Measurements from ENCODE around the gene DDAH1. TPM values are rescaled to one million over a fixed set of nuclear protein-coding genes. Genes with fewer than 3 reads are reported as not detected.

Gene DDAH1
- polyA plus RNA-seq, 3 donors, result 5.4 to 9.1 (median 5.6) TPM

DNA sequence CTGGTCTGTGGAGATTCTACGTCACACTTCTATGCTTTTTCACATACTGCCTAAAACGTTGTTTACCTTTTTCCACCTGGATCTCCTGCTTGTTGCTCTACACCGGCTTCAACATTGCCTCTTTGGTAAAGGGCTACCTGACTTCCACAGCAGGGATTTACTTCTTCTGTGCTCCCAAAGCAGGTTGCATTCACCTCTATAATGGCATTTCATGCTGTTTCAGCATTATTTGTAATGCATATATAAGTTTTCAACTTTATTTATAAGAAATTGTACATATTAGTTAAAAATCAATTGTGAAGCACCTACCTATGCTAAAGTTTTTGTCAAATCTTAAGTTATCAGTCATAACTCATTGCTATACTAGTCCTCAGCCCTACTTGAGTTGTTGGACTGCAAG is 55.4 kb downstream of the DDAH1 start:
- 73 to 91% (median 85%) methylated on average over 3 of the region's 3 CpGs for WGBS, 3 donors
- H3K27ac ChIP-seq (ENCODE audit: low read depth, low read length), result no peak overlapping the region

DNA sequence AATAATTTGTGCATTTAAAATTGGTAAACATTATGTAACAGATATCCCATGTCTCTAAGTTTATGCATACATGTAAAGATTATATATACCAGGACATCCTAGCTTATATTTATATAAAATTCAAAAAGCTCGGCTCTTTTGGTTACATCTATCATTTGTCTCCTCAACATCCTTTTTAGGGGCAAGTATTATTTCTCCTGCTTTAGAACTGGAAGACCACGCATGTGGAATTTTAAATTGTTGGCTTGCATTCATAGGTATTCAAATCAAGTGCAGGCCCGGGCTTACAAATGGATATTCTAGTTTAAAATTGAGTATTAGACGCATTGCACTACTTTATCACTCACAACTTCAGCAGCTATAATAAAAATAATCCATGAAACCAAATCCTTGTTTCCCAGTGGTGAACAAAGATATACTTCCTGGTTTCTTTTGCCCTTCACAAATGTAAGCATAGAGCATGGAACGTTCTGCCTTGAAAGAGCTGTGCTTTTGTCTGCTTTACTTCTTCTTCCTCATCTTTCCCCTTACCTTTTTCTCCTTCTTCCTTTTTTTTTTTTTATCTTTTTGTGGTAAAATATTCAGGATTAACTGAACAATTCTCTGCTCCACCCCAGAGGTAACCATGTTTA is 57.1 kb downstream of the DDAH1 start:
- H3K27ac ChIP-seq (ENCODE audit: low read depth, low read length), result no peak overlapping the region

DNA sequence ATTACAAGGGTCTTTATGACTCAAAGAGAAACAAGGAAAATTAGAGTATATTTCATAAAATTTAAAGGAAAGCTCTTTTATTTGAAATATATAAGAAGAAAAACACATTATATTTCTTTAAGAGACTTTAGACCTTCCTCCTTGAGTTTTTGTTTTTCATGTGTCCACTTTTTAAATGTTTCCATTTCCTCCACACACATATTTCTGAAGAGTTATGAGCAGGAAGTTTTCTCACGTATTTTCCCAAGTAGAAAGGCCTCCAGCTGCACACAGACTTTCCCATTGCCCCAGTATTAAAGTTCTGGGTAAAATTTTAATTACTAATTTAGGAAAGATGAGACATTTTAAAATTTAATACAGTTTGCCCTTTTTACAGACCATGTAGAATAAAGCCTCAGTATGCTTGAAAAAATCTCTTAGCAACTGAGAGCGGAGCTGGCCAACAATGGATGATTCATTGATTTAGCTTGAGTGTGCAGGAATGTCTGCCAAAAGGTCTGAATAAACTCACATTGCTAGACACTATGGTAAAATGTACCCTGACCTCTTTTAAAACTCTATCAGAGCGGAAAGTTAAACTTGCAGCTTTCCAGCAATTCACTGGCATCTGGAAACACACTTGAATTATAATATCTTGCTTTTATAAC is 57.9 kb downstream of the DDAH1 start:
- WGBS, 3 donors, result 12 to 42% (median 29%) methylated on average over 3 of the region's 3 CpGs
- no peak overlapping the region for H3K27ac ChIP-seq (ENCODE audit: low read depth, low read length)

More for the DNA sequence above, 57.1 kb downstream of the DDAH1 start:
- 70 to 89% (median 85%) methylated on average over 5 of the region's 5 CpGs for WGBS, 3 donors

DNA sequence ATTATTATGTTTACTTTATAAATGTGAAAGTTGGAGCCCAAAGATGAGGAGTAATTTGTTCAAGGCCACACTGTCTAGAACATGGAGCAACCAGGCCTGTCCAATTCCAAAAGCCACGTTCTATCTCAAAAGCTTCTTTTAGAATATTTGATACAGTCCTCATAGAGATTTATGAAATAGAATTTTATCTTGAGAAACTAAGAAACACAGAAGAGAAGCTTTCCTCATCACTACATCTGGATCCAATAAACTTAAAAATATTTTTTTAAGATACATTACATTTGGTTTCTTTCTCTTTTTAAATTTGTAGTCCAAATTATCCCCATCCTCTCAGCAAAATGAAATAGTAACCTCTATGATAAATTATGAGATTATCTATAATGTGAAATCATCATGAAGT is 58.9 kb downstream of the DDAH1 start:
- 39 to 84% (median 82%) methylated on average over 1 of the region's 1 CpG for WGBS, 3 donors
- no peak overlapping the region for H3K27ac ChIP-seq (ENCODE audit: low read depth, low read length)

DNA sequence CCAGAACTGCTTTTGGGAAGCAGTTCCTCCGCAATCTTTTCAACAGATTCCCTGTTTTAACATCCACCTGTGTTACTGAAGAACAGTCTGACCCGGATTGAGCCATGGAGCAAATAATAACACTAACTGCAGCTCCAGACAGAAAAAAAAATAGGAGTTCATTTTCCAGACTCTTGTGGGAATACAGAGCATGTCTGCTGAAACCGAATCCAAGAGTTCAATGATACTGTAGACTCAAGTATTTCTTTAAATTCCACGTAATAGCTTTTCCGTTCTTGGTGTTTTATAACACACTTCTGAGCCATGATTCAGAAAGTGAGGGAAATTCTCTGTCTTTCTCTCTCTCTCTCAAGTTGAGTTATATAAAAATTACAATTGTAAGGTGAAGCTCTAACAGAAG is 60.6 kb downstream of the DDAH1 start:
- H3K27ac ChIP-seq (ENCODE audit: low read depth, low read length), result no peak overlapping the region
- 65 to 87% (median 75%) methylated on average over 5 of the region's 5 CpGs for WGBS, 3 donors

DNA sequence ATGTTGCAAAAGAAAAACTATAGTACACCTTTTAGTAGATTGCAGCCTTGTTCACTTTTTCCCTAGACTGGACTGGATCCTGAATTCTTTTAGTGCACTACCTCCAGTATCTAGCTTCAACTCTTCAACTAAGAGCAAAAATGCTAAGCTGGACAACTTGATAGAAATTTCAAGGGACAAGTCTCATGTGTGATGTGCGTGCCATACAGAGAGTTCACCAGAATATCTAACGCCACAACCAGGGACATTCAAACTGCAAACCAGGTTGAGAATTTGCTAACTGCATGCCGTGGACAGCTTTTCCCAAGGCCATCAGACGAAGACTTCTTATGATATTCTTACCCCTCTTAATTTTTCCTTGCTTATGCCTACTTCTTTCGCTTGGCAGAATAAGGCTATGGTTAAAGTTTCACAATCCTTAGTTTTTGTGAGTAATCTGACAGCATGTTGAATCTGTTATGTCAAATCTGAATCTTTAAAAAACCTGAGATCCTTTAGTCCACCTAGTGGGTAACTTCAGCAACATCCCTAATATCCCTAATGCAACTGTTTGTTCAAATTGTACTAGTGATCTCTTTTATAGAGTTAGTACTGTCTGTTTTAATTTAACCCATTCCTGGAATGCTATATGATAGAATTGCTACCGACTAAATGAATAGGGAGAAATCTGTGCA is 66.4 kb downstream of the DDAH1 start:
- WGBS, 3 donors, result 76 to 87% (median 81%) methylated on average over 6 of the region's 6 CpGs
- H3K27ac ChIP-seq (ENCODE audit: low read depth, low read length), result no peak overlapping the region

DNA sequence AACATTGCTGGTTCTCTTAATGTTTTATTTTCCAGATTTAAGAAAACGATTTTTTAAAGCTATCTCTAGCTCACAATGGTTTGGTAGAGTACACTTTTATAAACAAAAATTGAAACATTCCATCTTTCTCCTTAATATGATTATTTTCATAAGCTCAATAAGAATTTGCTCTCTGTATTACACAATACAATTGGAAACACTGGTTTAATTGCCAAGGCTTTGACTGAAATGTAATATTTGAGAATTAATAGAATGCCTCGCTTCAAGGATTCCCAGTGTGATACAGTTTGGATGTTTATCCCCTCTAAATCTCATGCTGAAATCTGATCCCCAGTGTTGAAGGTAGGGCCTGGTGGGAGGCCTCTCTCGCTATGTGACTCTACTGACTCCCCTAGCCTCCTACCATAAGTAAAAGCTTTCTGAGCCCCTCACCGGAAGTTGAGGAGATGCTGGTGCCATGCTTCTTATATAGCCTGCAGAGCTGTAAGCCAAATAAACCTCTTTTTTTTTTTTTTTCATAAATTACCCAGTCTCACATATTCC is 67.4 kb downstream of the DDAH1 start:
- H3K27ac ChIP-seq (ENCODE audit: low read depth, low read length), result no peak overlapping the region
- 76 to 87% (median 85%) methylated on average over 4 of the region's 4 CpGs for WGBS, 3 donors

DNA sequence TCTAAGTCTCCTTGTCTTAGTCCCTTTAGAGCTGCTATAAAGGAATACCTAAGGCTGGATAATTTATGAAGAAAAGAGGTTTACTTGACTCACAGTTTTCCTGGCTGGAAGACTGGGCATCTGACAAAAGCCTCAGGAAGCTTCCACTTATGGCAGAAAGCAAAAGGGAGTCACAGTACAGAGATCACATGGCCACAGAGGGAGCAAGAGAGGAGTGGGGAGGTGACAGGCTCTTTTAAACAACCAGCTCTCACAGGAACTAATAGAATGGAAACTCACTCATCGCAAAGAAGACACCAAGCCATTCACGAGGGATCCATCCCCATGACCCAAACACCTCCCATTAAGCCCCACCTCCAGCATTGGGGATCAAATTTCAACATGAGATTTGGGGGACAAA is 68.8 kb downstream of the DDAH1 start:
- WGBS, 3 donors, result 74 to 97% (median 90%) methylated on average over 2 of the region's 2 CpGs
- H3K27ac ChIP-seq (ENCODE audit: low read depth, low read length), result no peak overlapping the region

DNA sequence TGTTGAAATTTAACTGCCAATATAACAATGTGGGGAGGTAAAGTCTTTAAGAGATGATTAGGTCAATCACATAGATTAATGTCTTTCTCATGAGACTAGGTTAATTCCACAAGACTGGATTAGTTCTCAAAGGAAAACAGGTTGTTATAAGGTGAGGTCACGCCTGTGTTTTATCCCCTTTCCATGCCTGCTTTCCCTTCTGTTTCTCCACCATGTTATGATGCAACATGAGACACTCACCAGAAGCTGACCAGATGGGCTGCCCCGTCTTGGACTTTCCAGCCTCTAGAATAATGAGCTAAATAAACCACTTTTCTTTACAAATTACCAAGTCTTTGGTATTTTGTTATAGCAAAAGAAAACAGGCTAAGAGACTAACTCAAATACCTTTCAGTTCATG is 70.8 kb downstream of the DDAH1 start:
- WGBS, 3 donors, result 91 to 97% (median 97%) methylated on average over 2 of the region's 2 CpGs
- no peak overlapping the region for H3K27ac ChIP-seq (ENCODE audit: low read depth, low read length)

DNA sequence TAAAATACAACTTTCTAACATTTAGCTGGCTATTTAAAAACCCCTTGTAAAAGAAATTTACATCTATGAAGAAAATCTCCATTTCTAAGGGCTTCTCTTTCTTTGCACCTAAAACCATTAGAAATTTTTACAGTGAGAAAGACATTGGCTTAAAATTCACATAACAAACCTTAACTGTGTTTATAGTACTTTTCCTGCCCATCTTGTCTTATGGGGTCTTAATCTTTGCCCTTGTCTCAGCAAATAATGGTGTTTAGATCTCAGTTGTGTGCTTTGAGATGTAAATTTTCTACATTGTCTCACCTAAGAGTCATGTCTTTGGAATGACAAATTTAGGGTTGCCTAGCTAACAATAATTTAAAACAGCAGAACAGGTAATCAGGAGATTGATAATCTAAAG is 71.5 kb downstream of the DDAH1 start:
- no peak overlapping the region for H3K27ac ChIP-seq (ENCODE audit: low read depth, low read length)

DNA sequence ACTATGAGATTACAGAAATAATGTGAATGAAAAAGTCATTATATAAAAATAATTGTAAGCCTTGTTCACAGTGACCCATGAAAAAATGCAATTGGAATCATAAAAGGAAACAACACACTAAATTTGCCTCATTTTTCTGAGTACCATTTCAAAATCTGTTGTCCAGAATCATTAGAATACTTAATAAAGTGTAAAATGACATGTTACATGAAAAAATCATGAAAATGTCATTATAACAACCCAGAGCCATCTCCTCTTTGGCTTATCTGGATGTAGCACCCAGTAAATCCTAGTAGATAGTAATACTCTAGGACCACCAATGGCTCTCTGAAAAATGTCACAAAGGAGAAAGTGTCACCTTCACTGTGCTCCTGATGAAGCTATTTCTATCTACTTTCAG is 76.5 kb downstream of the DDAH1 start:
- H3K27ac ChIP-seq (ENCODE audit: low read depth, low read length), result no peak overlapping the region

DNA sequence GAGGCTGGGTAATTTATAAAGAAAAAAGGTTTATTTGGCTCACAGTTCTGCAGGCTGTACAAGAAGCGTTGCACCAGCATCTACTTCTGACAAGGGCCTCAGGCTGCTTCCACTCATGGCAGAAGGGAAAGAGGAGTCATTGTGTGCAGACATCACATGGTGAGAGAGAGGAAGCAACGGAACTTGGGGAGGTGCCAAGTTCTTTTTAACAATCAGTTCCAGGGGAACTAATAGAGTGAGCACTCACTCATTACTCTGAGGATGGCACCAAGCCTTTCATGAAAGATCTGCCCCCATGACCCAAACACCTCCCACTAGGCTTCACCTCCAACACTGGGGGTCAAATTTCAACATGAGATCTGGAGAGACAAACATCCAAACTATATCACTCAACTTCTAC is 77.2 kb downstream of the DDAH1 start:
- 65 to 88% (median 69%) methylated on average over 2 of the region's 2 CpGs for WGBS, 3 donors

DNA sequence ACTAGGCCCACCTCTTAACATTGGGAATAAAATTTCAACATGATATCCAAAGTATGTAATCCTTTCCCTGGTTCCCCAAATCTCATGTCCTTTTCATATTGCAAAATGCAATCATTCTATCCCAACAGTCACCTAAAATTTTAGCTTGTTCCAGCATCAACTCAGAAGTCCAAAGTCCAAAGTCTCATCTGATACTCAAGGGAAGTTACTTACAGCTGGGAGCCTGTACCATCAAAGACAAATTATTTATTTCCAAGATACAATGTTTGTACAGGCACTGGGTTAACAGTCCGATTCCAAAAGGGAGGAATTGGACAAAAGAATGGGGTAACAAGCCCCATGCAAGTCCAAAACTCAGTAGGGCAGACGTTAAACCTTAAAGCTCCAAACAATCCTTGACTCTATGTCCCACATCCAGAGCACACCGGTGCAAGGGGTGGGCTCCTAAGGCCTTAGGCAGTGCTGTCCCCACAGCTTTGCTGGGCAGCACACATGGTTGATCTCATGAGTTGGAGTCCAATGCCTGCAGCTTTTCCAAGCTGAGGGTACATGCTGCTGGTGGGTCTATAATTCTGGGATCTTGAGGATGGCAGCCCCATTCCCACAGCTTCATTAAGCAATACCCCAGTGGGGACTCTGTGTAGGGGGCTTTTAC is 78.8 kb downstream of the DDAH1 start:
- WGBS, 3 donors, result 71 to 96% (median 92%) methylated on average over 3 of the region's 3 CpGs
- no peak overlapping the region for H3K27ac ChIP-seq (ENCODE audit: low read depth, low read length)

More for the DNA sequence above, 77.2 kb downstream of the DDAH1 start:
- no peak overlapping the region for H3K27ac ChIP-seq (ENCODE audit: low read depth, low read length)

DNA sequence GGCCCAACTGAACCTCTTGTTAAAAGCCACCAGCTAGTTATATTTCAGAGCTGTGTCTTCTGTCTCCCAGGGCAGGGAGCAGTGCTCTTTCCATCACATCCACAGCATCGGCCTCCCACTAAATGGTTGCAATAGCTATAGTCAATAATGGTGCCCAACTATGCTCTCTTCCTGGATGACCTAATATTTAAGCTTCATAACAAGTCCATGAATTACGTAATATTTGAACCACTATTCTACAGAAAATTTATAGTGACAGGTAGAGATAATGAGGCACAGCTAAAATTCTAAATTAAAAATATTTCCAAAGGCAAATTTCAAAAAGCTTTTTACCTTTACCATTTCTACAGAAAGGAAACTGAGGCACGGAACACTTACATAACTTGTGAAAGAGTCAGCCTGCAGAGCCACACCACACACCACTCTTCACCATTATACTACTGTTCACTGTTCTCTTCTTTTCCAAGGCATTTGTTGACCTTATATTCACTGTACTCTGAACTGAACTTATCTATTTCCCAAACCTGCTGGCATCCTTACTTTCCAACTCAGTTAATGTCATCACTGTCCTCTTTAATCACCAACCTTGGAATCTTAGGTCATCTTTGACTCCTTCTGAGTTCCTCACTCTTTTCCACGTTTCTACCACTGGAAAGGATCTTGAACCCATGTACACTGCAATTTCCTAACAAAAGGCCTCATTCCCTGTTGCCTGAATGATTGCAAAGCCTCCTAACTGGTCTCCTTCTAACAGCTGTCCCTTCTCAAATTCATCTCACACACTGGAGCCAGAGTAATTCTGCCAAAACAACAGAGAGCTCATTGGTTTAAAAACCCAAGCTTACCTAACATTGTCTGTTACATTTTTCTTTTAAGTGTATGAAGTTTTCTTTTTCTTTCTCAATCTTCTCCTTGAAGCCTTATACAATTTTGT is 85.5 kb downstream of the DDAH1 start:
- no peak overlapping the region for H3K27ac ChIP-seq (ENCODE audit: low read depth, low read length)
- 82 to 87% (median 85%) methylated on average over 4 of the region's 4 CpGs for WGBS, 3 donors

DNA sequence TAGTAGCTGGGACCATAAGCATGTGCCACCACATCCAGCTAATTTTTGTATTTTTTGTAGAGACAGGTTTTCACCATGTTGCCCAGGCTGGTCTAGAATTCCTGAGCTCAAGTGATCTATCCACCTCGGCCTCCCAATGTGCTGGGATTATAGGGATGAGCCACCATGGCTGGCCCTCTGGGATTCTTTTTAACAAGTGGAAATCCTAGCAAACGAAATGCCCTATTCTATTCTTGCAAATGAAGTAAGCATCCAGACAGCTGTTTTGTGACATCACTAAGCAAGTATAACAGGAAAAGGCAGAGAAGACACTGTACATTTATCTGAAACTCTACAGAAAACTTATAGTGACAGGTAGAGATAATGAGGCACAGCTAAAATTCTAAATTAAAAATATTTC is 86.4 kb downstream of the DDAH1 start:
- no peak overlapping the region for H3K27ac ChIP-seq (ENCODE audit: low read depth, low read length)
- WGBS, 3 donors, result 77 to 93% (median 92%) methylated on average over 2 of the region's 2 CpGs

DNA sequence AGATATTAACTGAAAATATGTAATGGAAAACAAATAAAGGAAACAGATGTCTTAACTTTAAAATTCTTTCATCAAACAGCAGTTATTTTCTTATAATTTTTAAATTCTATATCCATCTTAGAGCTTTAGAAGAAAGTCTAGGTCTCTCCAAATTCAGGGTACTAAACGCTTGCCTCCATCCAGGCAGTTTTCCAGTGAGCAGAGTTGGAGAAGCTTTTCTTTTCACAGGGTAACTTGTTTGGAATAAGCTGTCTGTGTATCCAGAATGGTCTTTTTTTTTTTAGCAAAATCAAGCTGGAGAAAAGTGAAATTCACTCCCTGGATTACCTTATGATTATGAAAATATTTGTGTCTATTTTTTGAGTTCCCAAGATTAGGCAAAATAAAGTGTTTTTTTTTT is 88.6 kb downstream of the DDAH1 start:
- 81 to 92% (median 89%) methylated on average over 1 of the region's 1 CpG for WGBS, 3 donors
- H3K27ac ChIP-seq (ENCODE audit: low read depth, low read length), result no peak overlapping the region

DNA sequence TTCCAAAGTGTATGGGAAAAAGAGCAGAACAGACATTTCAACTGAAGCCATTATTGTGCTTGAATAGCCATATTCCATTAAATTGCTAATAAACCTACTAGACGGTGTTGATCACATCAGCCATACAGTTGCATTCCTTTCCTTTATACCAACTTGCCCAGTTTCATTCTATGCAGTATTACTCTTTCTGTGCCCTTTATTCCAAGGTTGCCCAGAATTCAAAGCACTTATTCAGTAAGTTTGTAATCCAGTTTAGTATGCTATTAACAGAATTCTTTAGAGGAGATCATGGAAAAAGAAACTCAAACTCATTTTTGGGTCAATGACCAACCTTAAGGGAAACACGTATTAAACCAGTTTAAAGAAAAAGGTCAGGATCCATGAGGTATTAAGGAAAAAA is 89.5 kb downstream of the DDAH1 start:
- no peak overlapping the region for H3K27ac ChIP-seq (ENCODE audit: low read depth, low read length)
- 71 to 94% (median 90%) methylated on average over 2 of the region's 2 CpGs for WGBS, 3 donors

DNA sequence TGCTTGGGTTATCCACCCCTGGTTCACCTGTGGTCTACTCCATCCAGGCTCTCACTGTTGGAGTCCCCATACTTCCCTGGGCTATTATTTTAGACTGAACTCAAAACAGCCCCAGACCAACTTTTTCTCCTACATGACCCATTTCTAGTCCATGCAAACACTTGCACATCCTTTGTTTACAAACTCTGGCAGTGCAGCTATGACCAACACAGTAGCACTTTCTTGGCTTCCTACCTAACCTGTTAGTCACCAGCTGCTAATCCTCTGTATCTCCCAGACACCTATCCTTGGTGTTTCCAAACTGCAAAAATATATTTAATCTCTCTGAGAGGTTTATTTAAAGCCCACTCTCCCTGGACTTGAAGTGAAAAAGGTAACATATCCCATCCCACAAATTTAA is 90.8 kb downstream of the DDAH1 start:
- H3K27ac ChIP-seq (ENCODE audit: low read depth, low read length), result no peak overlapping the region
